ENCODE results near the gene UBE2D3.

GRCh38 chr4:102843938-102844337 is 16.6 kb upstream of the UBE2D3 start:
- TF ChIP-seq POLR2A (IDR thresholded peaks at IDR 0.05) (no peak), CTCF (IDR thresholded peaks at IDR 0.05) (no peak), POLR2AphosphoS5 (IDR thresholded peaks at IDR 0.05; ENCODE audit: insufficient read depth in 1 of 2, low read depth in 1 of 2) (no peak)

Measured in vagina (tissue), 2 donors.